SH-SY5Y (cell line): ENCODE data around the gene EPS15.

ENCODE experiments used
- GATA2 ChIP-seq: IDR thresholded peaks from 2 replicates; pipeline ENCODE4 v1.6.1; 2011; ENCODE audit warnings: mild to moderate bottlenecking, low read depth, low read length
- GATA3 ChIP-seq: IDR thresholded peaks from 2 replicates; pipeline ENCODE4 v1.6.1; 2011; ENCODE audit warnings: low read depth, mild to moderate bottlenecking, low read length, moderate library complexity

Gene EPS15

DNA sequence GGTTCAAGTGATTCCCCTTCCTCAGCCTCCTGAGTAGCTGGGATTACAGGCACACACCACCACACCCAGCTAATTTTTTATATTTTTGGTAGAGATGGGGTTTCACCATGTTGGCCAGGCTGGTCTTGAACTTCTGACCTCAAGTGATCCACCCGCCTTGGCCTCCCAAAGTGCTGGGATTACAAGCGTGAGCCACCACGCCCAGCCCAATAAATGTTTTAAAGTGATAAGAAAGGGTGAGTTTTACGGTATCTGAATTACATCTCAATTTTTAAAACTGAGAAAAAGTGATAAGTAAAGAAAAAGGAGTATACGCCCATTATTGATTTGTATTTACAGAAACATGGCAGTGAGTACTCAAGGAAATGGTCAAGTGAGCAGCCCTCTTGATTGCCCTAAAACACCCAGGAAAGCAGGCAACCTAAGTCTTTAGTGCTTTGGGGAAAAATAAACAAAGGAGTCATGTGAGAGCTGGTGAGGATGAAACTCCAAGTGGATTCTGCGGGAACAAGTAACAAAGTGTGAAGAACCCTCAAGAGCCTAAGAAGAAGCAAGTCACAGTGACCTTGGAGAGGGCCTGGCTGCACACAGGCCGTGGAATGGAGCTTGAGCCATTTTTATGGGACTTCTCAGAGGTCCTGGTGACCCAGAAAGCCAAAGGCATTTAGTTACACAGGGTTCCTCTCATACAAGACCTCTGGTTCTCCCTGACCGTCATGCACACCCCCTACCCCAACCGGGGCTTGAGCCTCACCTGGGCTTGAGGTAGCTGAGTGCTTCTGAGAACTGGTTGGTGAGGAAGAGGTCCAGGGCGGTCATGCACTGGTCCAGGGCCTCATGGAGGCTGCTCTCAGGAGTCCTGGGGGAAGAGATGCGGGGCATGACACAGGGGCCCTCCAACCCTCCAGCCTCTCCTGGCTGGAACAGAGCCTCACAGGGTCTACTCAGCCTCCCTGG lies 197.8 kb downstream of the EPS15 start:
- TF ChIP-seq GATA2 (no peak), GATA3 (no peak)

DNA sequence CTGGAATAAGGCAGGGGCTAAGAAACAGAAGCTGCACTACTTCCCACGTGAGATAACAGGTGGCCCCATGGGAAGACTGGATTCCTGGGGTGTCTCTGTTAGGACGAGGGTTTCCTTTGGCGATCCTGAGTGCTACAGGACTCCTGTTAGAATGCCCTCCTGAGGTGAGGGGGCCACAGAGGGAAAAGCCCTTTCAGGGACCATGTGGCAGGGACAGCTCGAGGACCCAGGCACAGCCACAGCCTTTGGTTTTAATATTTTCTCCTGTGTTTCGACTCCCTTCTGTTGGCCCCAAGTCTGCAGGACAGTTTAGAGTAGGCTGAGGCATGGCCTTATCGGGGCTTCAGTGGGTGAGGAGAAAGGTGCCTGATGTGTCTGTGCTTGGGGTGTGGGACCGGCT lies 201.3 kb downstream of the EPS15 start:
- TF ChIP-seq GATA2, result no peak
- no peak for TF ChIP-seq GATA3

DNA sequence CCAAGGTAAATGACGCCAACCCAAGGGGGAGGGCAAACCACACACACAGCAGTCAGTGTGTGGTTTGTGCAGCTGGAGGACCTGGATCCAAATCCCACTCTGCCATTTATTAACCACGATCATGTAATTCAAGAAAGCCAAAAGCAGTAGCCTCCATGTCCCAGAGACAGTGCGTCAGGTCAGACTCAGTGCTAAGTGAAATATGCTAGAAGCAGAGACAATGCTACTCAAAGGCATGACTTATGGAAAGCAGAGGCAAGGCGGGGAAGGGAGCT lies 202.3 kb downstream of the EPS15 start:
- TF ChIP-seq GATA2, result no peak
- TF ChIP-seq GATA3, result no peak

DNA sequence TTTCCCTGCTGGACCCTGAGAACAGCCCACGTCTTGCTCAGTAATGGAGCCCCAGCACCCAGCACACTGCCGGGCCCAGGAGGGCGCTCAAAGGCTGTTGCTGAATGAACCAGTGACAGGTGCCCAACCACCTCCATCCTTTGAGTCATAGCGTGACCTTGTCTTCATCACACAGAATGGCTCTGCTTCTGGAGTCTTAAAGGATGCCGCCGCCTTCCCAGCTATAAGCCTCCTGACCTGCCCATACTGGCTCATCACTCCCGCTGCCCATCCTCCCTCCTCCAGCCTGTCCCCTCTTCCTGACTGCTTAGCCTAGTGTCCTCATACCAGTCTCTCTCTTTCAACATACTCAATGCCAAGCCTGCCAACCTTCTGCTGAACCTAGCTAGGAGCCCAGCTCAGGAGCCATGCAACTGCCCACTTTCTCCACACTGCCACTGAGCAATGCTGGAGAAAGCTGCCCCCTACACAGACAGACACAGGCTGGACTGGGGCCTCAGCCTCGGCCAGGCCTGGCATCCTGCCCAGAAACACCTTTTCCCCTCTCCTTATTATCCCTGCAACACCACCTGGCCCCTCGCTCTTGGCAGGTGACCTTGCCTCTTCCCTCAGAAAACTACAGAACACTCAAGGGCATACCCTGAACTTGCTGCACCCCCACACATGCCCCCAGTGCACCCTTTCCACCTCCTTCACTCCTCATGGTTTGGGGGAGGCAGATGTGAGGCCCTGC lies 202.8 kb downstream of the EPS15 start:
- no peak for TF ChIP-seq GATA3
- no peak for TF ChIP-seq GATA2

DNA sequence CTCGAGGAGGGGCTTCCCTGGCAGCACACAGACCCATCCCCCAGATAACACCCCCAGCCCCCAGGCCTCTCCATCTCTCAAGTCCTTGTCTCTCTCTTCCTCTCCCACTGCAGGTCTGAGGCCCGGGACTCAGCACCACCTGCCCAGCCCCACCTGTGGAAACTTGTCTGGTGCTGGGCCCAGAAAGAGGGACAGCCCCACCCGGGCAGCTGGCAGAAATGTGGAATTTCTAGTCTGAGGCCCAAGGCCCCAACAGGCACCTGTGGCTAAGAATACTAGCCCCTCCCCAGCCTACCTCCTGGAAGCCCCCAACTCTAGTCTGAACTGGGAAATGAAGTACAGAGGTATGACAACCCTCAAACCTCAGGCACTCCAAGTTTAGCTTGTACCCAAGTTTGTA lies 204.1 kb downstream of the EPS15 start:
- TF ChIP-seq GATA3, result no peak
- TF ChIP-seq GATA2, result no peak

DNA sequence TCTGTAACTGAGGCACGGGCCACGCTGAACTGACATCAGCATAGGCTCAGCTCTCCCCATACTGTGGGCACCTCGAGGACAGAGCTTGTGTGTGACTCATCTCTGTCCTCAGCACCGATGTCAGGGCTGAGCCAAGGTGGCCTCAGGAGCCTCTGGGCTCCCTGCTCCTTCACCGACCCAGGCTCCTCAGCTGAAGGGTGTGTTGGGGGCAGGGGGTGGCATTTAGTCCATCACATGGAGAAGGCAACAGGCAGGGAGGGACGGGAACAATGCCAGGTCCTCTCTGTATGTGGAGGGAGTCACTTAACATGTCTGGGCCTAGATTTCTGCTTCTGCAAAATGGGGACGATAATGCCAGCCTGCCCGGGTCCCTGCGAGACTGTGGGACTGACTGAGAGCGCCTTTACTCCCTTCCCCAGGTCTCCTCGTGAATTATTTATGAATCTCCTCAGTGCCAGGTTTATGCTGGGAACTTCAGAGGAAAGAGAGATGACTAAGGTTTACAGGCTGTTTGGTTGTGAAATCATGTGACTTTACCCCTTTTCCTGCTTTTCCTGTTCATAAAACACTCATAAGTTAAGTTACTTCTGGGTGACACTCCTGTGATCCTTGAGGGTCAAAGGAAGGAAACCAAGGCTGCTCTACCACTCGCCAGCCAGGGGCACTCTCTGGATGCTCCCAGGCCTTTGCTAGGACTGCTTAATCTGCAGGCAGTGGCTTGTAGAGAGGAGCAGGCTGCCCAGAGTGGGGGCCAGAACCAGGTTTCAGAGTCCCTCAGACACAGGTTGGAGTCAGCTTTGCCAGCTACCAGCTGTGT lies 204.9 kb downstream of the EPS15 start:
- TF ChIP-seq GATA3 (no peak), GATA2 (no peak)

DNA sequence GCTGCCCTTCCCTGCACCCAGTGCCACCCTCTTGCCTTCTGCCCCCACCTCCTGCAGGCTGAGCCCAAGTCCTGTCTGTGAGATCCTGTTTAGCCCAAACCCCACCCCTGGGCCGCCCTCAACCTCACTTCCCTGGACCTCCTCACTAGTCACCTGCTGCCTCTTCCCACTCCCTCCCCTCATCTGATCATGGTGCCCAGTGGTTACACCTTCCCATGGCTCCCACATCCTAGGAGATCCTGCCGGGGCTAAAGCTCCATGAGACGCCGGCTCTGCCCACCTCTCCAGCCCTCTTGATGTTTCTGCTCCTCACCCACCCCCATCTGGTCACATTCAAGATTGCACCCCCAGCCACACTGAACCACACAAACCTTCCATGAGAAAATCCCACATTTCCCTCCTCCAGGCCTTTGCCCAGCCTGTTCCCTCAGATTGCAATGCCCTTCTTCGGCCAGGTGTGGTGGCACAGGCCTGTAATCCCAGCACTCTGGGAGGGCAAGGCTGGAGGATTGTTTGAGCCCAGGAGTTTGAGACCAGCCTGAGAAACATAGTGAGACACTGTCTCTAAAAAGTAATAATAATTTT lies 205.7 kb downstream of the EPS15 start:
- TF ChIP-seq GATA2, result no peak
- no peak for TF ChIP-seq GATA3

DNA sequence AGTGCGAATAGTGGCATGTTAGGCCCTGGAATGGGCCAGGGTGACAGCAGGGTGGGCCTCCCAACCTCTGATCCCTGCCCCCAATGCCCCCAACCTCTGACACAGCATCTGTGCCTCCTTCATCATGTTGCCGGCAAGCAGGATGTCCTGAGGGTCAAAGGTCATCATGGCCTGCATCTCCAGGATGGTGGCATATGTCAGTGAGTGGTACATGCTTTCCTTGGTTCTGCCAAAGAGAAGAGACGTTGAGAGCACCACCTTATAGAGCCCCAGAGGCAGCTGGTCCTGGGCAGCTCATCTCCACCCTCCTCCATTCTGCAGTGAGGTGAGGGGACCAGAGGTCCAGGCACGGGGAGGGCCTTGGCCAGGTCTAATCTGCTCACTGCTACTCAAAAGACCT lies 206.3 kb downstream of the EPS15 start:
- TF ChIP-seq GATA2 (no peak), GATA3 (no peak)

DNA sequence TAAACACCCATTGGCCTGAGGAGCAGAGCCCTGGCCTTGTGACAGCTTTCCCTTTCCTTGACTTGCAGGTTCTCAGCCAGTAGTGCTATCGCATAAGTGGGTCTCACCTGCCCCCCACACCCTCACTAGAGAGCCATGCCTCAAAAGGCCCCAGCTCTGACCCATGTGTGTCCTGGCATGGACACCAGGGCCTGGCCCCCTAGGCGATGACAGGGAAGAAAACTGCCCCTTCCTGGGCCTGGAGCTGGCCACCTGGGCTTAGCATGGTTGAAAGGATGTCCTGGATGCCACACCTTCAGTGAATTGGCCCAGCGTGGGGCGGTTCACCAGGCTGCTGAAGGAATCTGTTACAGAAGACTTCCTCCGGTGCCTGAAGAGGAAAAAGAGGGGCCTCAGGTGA lies 207.2 kb downstream of the EPS15 start:
- TF ChIP-seq GATA2 (no peak), GATA3 (no peak)

DNA sequence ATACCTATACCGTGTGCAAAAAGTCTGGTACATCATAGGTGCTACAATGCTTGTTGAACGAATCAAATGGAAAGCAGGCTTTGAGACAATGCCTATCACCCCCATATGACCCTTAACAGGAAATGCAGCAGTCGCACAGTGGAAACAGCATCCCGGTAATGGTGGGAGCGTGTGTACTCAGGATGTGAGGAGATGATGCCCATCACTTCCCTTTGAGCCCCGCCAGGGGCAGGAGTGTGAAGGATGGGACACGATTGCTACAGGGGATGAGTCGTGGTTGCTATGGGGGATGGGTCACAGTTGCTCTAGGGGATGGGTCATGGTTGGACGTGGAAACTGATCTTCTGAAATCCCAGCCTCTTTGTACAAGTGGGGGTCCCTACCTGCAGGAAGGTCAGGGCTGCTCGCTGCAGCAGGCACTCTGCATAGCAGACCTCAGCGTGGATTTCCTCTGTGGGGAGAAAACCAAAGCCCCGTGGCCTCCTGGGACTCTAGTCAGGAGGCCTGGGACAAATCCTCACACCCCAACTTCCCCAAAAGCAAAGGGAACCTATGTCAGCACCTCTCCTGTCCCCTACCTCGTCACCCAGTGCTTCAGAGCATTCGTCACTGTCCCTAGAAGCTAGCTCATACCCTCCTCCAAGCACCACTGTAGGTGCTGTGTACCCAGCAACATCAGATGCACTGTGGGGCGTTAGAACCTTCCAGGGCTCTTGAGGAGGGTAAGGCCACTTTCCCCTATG lies 208.0 kb downstream of the EPS15 start:
- TF ChIP-seq GATA3 (no peak), GATA2 (no peak)

DNA sequence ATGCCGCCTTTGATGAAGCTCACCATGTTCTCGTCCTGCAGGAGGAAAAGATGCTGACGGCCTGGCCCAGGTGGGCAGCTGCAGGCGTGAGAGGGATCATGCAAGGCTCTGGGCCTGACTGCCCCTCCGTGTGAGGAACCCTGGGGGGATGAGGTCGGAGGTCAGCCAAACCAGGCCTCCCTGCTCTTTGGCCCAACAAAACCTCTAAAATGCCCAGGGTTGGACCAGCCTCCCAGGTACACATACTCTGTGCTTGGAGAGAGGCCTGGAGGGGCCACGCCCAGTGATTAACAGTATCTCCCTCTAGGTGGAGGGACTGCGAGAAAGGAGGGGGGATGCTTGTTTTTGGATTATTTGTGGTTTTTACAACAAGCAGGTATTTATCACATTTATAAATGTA lies 209.8 kb downstream of the EPS15 start:
- TF ChIP-seq GATA3, result no peak
- TF ChIP-seq GATA2, result no peak

DNA sequence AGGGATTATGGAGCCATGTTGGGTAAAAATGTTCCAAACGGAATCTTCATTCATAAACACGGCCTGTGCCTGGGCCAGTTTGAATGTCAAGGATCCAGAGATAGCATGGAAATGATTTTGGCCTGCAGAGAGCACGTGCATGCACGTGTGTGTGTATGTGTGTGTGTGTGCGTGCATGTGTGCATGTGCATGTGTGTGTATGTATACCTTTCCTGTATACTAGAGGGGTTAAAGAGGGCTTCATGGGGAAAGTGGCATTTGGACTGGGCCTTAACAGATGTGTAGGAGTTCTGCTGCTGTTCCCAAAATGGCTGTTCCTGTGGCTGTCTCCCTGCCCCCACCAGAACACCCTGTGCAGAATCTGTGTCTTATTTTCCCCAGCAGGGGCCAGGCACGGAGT lies 210.4 kb downstream of the EPS15 start:
- TF ChIP-seq GATA2 (no peak), GATA3 (no peak)

DNA sequence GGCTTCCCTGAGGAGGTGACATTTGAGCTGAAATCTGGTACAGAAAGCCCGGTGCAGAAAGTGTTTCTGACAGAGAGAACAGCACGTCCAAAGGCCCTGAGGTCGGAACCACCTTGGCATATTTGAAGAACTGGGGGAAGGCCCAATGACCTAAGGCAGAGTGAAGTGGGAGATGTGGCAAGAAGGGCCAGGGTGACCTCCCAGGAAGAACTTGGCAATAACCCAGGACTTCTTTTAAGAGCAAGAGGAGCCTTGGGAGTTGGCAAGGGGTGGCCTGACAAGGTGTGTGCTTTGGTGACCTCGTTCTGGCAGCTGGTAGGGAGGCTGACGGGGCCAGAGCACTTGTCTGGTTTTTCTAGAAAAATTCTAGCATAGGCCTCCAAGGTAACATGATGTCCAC lies 212.1 kb downstream of the EPS15 start:
- TF ChIP-seq GATA3 (no peak), GATA2 (no peak)

DNA sequence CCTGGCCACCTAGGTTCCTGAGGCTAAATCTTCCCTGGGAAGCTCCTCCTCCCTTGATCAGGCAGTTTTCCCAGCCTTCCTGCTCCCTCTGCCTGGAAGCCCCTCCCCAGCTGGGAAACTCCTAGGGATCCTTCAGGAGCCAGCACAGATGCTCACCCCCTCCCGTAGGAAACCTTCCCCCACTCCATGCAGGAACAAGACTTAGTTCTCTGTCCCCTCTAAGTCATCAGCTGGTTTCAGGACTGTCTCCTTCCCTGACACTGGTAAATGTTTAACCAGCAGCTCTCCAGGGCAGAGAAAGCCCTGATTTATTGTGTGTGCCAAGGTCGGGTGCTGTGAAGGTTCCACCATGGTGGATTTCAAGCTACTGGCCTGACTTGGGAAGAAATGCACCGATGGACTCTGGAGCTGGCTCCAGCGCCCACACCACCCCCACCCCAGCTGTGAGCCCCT lies 213.7 kb downstream of the EPS15 start:
- TF ChIP-seq GATA3 (no peak), GATA2 (no peak)
